Loucy (cell line): ENCODE results near the gene MAP3K5.

Experiments
- CTCF ChIP-seq: fragments of 200-600 bp; sonication (generic); conservative IDR thresholded peaks from 2 replicates; pipeline ENCODE4 v1.5.1; 2014; ENCODE audit warnings: mild to moderate bottlenecking, antibody characterized with exemption, low read length
- EZH2phosphoT487 ChIP-seq: fragments of 200-600 bp; IDR thresholded peaks from 2 replicates; pipeline ENCODE4 v1.6.1; 2018; ENCODE audit warnings: antibody characterized with exemption, mild to moderate bottlenecking, moderate library complexity, borderline replicate concordance

- TF ChIP-seq CTCF (no peak), EZH2phosphoT487 (no peak)
Measured at GRCh38 chr6:136736281-136736960, 55.9 kb downstream of the MAP3K5 start.
